Uterus (tissue), 2 donors: ENCODE results near the gene SRPX.

Experiments used
- CTCF ChIP-seq, 4 experiments: fragments of 200-600 bp in 2 of 4; fragments of 450-650 bp in 2 of 4; sonication (generic) in 2 of 4; IDR thresholded peaks; one replicate each; pipeline ENCODE4 v1.5.1; 2016 to 2019; ENCODE audit warnings: antibody characterized with exemption in 4 of 4, mild to moderate bottlenecking in 2 of 4, moderate library complexity in 1 of 4
- POLR2A ChIP-seq, 2 donors: fragments of 450-650 bp; IDR thresholded peaks; one replicate each; pipeline ENCODE4 v1.6.1; 2016; ENCODE audit warnings: antibody characterized with exemption in 2 of 2, mild to moderate bottlenecking in 1 of 2, moderate library complexity in 1 of 2

GRCh38 chrX:38165023-38165422, 55.6 kb downstream of the SRPX start:
- no peak for TF ChIP-seq CTCF (IDR thresholded peaks at IDR 0.05)
- TF ChIP-seq POLR2A (IDR thresholded peaks at IDR 0.05), result no peak
